Transverse colon (tissue), 4 donors: ENCODE data around the gene NADK. TPM values are rescaled to one million over a fixed set of nuclear protein-coding genes. Genes with fewer than 3 reads are reported as not detected.
"Not testable (repeated sequence)": the region's sequence is repeated elsewhere in the genome, so short reads cannot be mapped to it uniquely, and the experiment has no call there.

Source experiments
- DNase-seq: peaks from one replicate; pipeline ENCODE4 v3.0.0-alpha.2; 2019
- H3K27ac ChIP-seq, 4 donors: fragments of 200-600 bp; sonication (generic); 2 replicates each; pipeline ENCODE4 v1.5.1; 2016 to 2018; ENCODE audit warnings: inconsistent platforms in 4 of 4
- H3K27me3 ChIP-seq: fragments of 200-600 bp; sonication (generic); 2 replicates; pipeline ENCODE4 v1.5.1; 2017; ENCODE audit warnings: inconsistent platforms
- H3K36me3 ChIP-seq, 4 donors: fragments of 200-600 bp; sonication (generic); 2 replicates each; pipeline ENCODE4 v1.5.1; 2017 to 2019; ENCODE audit warnings: inconsistent platforms in 4 of 4
- H3K4me1 ChIP-seq, 4 donors: fragments of 200-600 bp; sonication (generic); 2 replicates each; pipeline ENCODE4 v1.5.1; 2017 to 2020; ENCODE audit warnings: inconsistent platforms in 4 of 4
- H3K4me3 ChIP-seq, 4 donors: fragments of 200-600 bp; sonication (generic); 1 replicate in 1 of 4; 2 replicates in 3 of 4; pipeline versions ENCODE4 v1.5.1 to v1.6.1; 2017 to 2019; ENCODE audit warnings: inconsistent platforms in 4 of 4
- H3K9me3 ChIP-seq, 2 donors: fragments of 200-600 bp; sonication (generic); 2 replicates each; pipeline ENCODE4 v1.5.1; 2017 to 2019; ENCODE audit warnings: inconsistent platforms in 2 of 2
- CTCF ChIP-seq, 5 experiments: fragments of 200-600 bp in 3 of 5; fragments of 450-650 bp in 2 of 5; sonication (generic) in 3 of 5; IDR thresholded peaks; 1 replicate in 2 of 5; 2 replicates in 3 of 5; pipeline ENCODE4 v1.5.1; 2016 to 2017; ENCODE audit warnings: antibody characterized with exemption in 5 of 5, inconsistent platforms in 3 of 5, mild to moderate bottlenecking in 2 of 5, moderate library complexity in 1 of 5
- EP300 ChIP-seq: sonication (generic); formaldehyde crosslinking; IDR thresholded peaks from one replicate; pipeline ENCODE4 v1.6.1; 2017; ENCODE audit warnings: antibody characterized with exemption, low read depth
- POLR2A ChIP-seq: fragments of 450-650 bp; IDR thresholded peaks from one replicate; pipeline ENCODE4 v1.6.1; 2016; ENCODE audit warnings: antibody characterized with exemption, mild to moderate bottlenecking, moderate library complexity
- POLR2AphosphoS5 ChIP-seq, 3 donors: sonication (generic); formaldehyde crosslinking; IDR thresholded peaks; one replicate each; pipeline ENCODE4 v1.6.1; 2016; ENCODE audit warnings: antibody characterized with exemption in 3 of 3
- WGBS, 2 donors: methylation state at CpG; one replicate each; pipeline ENCODE4 v1.1.5; 2018; ENCODE audit warnings: low coverage in 1 of 2; 5-methylcytosine and 5-hydroxymethylcytosine counted together
- in situ Hi-C, 4 donors: fragments of 200-750 bp; cut with MboI; loops; one replicate each; pipeline versions ENCODE4 v1.15.0 to v1.15.1; 2017; ENCODE audit warnings: low sequenced_read_pairs in 3 of 4, low pct_ligation_motif_present in 1 of 4, low pct_unique_long_range_greater_than_20kb in 1 of 4
- intact Hi-C: fragments of 100-400 bp; cut with DNase I; formaldehyde crosslinking; loops from one replicate; pipeline ENCODE4 v1.15.1; 2023; ENCODE audit warnings: low total_unique reads
- total RNA-seq, 4 donors: library from RNA; depleted of rRNA; stranded (reverse); fragments of >200 nt; gene quantifications; one replicate each; pipeline ENCODE4 v1.1.0, GENCODE V29; 2016

The NADK gene
- total RNA-seq, 4 donors from 2014 or later: 129 to 191 (median 152) TPM

GRCh38 chr1:1748686-1749321, 29.5 kb downstream of the NADK start:
- WGBS, 2 donors: 85% methylated on average over 18 of the region's 18 CpGs; no CpG with 5 or more reads in 1 of the 2 donors
- Histone ChIP-seq H3K9me3 (no peaks in the 10 kb centered on the region), H3K27me3 (no peaks in the 10 kb centered on the region), H3K4me3 (no peak overlapping the region), H3K36me3 (peaks cover 0 to 8% (median 5%) of the 10 kb centered on the region in 4 donors), H3K4me1 (no peaks in the 10 kb centered on the region), H3K27ac (no peak overlapping the region)
- in situ Hi-C loops (no loop called here), intact Hi-C loops (no loop called here)
- DNase-seq: no peak
- no peak for TF ChIP-seq POLR2A
- TF ChIP-seq EP300: no peak
- no peak for TF ChIP-seq CTCF (IDR thresholded peaks at IDR 0.05)
- TF ChIP-seq POLR2AphosphoS5 (IDR thresholded peaks at IDR 0.05): no peak

DNA sequence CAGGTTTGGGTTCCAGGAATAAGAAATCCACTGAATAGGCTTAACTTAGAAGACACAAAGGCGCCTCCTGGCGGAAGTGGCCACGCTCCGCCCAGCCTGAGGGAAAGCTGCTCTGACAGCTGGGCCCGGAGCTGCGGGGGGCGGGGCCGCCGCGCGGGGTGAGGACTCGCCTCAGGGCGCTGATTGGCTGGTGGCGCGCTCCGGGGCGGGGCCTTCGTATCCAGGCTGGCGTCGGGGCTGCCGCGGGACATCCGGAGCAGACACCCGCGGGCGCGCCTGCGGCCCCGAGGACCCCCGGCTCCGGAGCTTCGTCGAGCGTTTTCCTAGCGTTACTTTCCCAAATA, 31.7 kb downstream of the NADK start:
- H3K4me1 ChIP-seq, H3K36me3 ChIP-seq, H3K27me3 ChIP-seq, in situ Hi-C loops, DNase-seq, H3K9me3 ChIP-seq, intact Hi-C loops: not testable (repeated sequence)
- no CpG with 5 or more reads among the region's 35 CpGs for WGBS, 2 donors
- H3K27ac ChIP-seq: peak overlapping the region; percentile 68 to 95 (median 89)
- H3K4me3 ChIP-seq: peak overlapping the region in 2 of 4 donors; percentile 49 to 53

- H3K27ac ChIP-seq: peak overlapping the region; percentile 68 to 95 (median 89)
- WGBS, 2 donors: 0% methylated on average over 65 of the region's 101 CpGs; no CpG with 5 or more reads in 1 of the 2 donors
- in situ Hi-C loops: not testable (repeated sequence)
Measured at GRCh38 chr1:1745651-1746565, 32.4 kb downstream of the NADK start.

DNA sequence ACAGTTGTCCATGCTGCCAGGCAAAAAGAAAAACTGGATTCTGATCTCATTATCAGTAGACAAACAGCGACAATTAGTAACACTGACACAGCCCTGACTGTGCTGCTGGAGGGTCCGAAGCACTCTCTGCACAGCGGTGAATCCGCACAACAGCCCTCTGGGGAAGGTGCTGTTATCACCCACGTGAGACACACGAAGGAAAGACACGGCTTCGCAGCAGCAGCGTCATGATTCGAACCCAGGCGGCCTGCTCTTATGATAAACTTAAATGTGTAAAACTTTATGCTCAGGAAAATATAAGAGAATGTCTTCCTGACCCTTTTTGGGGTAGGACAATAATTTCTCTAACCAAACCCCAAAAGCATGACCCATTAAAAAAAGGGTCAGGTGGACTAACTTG, 35.7 kb downstream of the NADK start:
- 90% methylated on average over 11 of the region's 11 CpGs; no CpG with 5 or more reads in 1 of the 2 donors for WGBS, 2 donors
- H3K27me3 ChIP-seq, in situ Hi-C loops: not testable (repeated sequence)

More at GRCh38 chr1:1745651-1746565, 32.4 kb downstream of the NADK start:
- peak; percentile 68 to 90 (median 80) for TF ChIP-seq POLR2AphosphoS5 (IDR thresholded peaks at IDR 0.05)
- peak in 2 of 5 experiments; percentile 32 to 49 for TF ChIP-seq CTCF (IDR thresholded peaks at IDR 0.05)
- H3K9me3 ChIP-seq, intact Hi-C loops, H3K4me1 ChIP-seq, H3K27me3 ChIP-seq, H3K36me3 ChIP-seq: not testable (repeated sequence)
- peak; percentile 90 for DNase-seq
- peak overlapping the region in 3 of 4 donors; percentile 40 to 53 (median 49) for H3K4me3 ChIP-seq

DNA sequence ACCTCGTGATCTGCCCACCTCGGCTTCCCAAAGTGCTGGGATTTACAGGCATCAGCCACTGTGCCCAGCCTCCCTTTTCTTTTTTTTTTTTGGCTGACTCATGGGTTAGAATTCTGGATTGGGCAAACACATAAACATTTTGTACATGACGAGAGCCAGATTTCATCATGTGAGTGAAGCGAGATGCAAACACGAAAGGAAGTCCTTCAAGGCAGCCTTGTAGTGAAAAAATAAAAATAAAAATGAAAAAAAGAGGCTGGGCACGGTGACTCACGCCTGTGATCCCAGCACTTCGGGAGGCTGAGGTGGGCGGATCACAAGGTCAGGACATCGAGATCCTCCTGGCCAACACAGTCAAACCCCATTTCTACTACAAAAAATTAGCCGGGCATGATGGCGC, 37.3 kb downstream of the NADK start:
- H3K36me3 ChIP-seq, H3K4me1 ChIP-seq, H3K27me3 ChIP-seq, intact Hi-C loops, DNase-seq, H3K4me3 ChIP-seq, in situ Hi-C loops, H3K9me3 ChIP-seq: not testable (repeated sequence)
- H3K27ac ChIP-seq: peak overlapping the region; percentile 36 to 64 (median 62)
- peak; percentile 19 to 61 (median 52) for TF ChIP-seq POLR2AphosphoS5 (IDR thresholded peaks at IDR 0.05)
- WGBS, 2 donors: 73 to 76% methylated on average over 9 to 12 of the region's 12 CpGs

More for the DNA sequence above, 35.7 kb downstream of the NADK start:
- H3K27ac ChIP-seq, H3K4me3 ChIP-seq, intact Hi-C loops, H3K36me3 ChIP-seq, H3K9me3 ChIP-seq, DNase-seq, H3K4me1 ChIP-seq: not testable (repeated sequence)

DNA sequence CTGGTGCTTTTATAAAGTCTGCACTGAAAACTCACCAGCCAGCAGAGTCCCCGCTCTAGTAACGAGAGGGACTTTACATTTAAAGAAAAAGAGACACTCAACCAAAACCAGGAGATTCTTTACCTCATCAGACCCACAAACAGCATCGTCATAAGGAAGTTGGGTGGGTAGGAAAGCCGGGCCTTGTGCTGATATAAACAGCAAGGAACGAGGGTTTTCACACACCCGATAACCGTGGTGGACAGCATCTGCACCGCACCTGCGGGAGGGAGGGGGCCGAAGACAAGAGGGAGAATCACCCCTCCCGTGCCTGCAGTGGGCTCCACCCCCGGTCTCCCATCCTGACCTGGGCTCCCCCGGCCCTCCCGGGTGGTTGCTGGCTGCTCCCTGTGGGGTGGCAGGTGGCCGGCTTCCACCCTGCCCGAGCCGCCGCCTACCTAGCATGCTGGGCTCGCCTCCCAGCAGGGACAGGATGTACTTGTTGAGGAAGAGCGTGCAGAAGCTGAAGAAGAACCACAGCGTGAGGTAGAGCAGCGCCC, 39.4 kb downstream of the NADK start:
- H3K4me1 ChIP-seq, H3K36me3 ChIP-seq, H3K4me3 ChIP-seq, H3K9me3 ChIP-seq, DNase-seq, intact Hi-C loops, H3K27ac ChIP-seq, in situ Hi-C loops, H3K27me3 ChIP-seq: not testable (repeated sequence)
- 77% methylated on average over 11 of the region's 22 CpGs; no CpG with 5 or more reads in 1 of the 2 donors for WGBS, 2 donors

GRCh38 chr1:1737675-1738590, 40.3 kb downstream of the NADK start:
- H3K4me3 ChIP-seq, H3K9me3 ChIP-seq, H3K27me3 ChIP-seq, intact Hi-C loops, H3K36me3 ChIP-seq, in situ Hi-C loops, H3K4me1 ChIP-seq: not testable (repeated sequence)
- H3K27ac ChIP-seq: peak overlapping the region in 1 of 4 donors; percentile 37
- peak; percentile 62 for DNase-seq
- WGBS, 2 donors: 88% methylated on average over 22 of the region's 44 CpGs; no CpG with 5 or more reads in 1 of the 2 donors
